ENCODE results near the gene CSTB.

Gene CSTB

GRCh38 chr21:43762303-43763128 is 13.6 kb downstream of the CSTB start:
- TF ChIP-seq, protein P1, sequence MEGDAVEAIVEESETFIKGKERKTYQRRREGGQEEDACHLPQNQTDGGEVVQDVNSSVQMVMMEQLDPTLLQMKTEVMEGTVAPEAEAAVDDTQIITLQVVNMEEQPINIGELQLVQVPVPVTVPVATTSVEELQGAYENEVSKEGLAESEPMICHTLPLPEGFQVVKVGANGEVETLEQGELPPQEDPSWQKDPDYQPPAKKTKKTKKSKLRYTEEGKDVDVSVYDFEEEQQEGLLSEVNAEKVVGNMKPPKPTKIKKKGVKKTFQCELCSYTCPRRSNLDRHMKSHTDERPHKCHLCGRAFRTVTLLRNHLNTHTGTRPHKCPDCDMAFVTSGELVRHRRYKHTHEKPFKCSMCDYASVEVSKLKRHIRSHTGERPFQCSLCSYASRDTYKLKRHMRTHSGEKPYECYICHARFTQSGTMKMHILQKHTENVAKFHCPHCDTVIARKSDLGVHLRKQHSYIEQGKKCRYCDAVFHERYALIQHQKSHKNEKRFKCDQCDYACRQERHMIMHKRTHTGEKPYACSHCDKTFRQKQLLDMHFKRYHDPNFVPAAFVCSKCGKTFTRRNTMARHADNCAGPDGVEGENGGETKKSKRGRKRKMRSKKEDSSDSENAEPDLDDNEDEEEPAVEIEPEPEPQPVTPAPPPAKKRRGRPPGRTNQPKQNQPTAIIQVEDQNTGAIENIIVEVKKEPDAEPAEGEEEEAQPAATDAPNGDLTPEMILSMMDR (conservative IDR thresholded peaks at IDR 0.05; ENCODE audit: low read length): no peak
- TF ChIP-seq EZH2phosphoT487 (IDR thresholded peaks at IDR 0.05; ENCODE audit: borderline replicate concordance): no peak
- Histone ChIP-seq H3K4me1 (ENCODE audit: insufficient read depth, low read length, poor library complexity, severe bottlenecking) (no peaks in the 10 kb centered on the region), H3K9me3 (ENCODE audit: insufficient read depth, low read depth, low read length) (no peaks in the 10 kb centered on the region), H3K4me2 (ENCODE audit: low read depth, low read length, poor library complexity, severe bottlenecking) (no peak overlapping the region), H3K27me3 (ENCODE audit: insufficient read depth, low read length, poor library complexity, severe bottlenecking) (no peaks in the 10 kb centered on the region), H3K9me2 (replicated peaks; ENCODE audit: low read depth, low read length) (no peaks in the 10 kb centered on the region), H3K4me3 (ENCODE audit: low read length, poor library complexity, severe bottlenecking) (no peak overlapping the region), H3F3A (ENCODE audit: low read depth) (no peaks in the 10 kb centered on the region), H4K20me1 (ENCODE audit: insufficient read depth, low read length, poor library complexity, severe bottlenecking) (no peaks in the 10 kb centered on the region), H3K36me3 (ENCODE audit: insufficient read depth, low read length) (peaks cover 4% of the 10 kb centered on the region; the same call in 1 of the 2 replicates), H3K9ac (ENCODE audit: low read depth, low read length, poor library complexity, severe bottlenecking) (no peak overlapping the region), H2AFZ (ENCODE audit: low read length) (no peak overlapping the region), H3K79me2 (ENCODE audit: insufficient read depth, low read length) (no peaks in the 10 kb centered on the region)

- Histone ChIP-seq H3K79me2 (ENCODE audit: insufficient read depth, low read length) (no peaks in the 10 kb centered on the region), H3F3A (ENCODE audit: low read depth) (no peaks in the 10 kb centered on the region), H3K4me3 (ENCODE audit: low read length, poor library complexity, severe bottlenecking) (no peak overlapping the region), H3K9me3 (ENCODE audit: insufficient read depth, low read depth, low read length) (no peaks in the 10 kb centered on the region), H3K36me3 (ENCODE audit: insufficient read depth, low read length) (peaks cover 4% of the 10 kb centered on the region; the same call in 1 of the 2 replicates), H3K9ac (ENCODE audit: low read depth, low read length, poor library complexity, severe bottlenecking) (no peak overlapping the region), H4K20me1 (ENCODE audit: insufficient read depth, low read length, poor library complexity, severe bottlenecking) (no peaks in the 10 kb centered on the region), H3K27me3 (ENCODE audit: insufficient read depth, low read length, poor library complexity, severe bottlenecking) (no peaks in the 10 kb centered on the region), H2AFZ (ENCODE audit: low read length) (no peak overlapping the region), H3K9me2 (replicated peaks; ENCODE audit: low read depth, low read length) (no peaks in the 10 kb centered on the region), H3K4me2 (ENCODE audit: low read depth, low read length, poor library complexity, severe bottlenecking) (no peak overlapping the region), H3K4me1 (ENCODE audit: insufficient read depth, low read length, poor library complexity, severe bottlenecking) (no peaks in the 10 kb centered on the region)
- no peak for TF ChIP-seq EZH2phosphoT487 (IDR thresholded peaks at IDR 0.05; ENCODE audit: borderline replicate concordance)
- TF ChIP-seq, protein P1 (conservative IDR thresholded peaks at IDR 0.05; ENCODE audit: low read length): no peak
Observed at GRCh38 chr21:43761886-43762285, 14.2 kb downstream of the CSTB start.

DNA sequence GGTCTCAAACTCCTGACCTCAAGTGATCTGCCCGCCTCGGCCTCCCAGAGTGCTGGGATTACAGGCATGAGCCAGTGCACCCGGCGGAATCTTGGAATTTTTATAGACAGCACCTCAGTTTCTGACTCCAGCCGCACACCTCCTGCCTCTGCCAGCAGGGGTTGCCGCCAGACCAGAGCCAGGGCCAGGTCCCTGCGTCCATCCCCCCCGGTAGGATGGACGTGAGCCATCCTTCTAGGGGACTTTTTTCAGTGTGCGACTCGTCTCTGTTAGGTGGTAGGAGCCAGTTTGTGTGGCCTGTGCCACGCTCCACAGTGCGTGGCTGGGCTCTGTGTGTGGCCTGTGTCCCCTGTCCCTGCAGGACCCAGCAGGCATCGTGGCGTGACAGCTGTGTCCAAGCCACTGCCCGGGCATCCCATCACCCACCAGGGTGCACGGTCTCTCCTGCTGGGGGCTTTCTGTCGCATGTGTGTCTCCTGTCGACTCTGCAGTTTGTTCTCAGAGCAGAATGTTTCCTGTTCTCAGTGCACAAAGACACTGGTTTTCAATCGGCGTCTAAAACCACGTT is 15.6 kb downstream of the CSTB start:
- H4K20me1 ChIP-seq (ENCODE audit: insufficient read depth, low read length, poor library complexity, severe bottlenecking): no peaks in the 10 kb centered on the region
- TF ChIP-seq EZH2phosphoT487 (IDR thresholded peaks at IDR 0.05; ENCODE audit: borderline replicate concordance): no peak
- TF ChIP-seq, protein P1 (conservative IDR thresholded peaks at IDR 0.05; ENCODE audit: low read length): no peak

More for the DNA sequence above, 15.6 kb downstream of the CSTB start:
- H3K4me1 ChIP-seq (ENCODE audit: insufficient read depth, low read length, poor library complexity, severe bottlenecking): no peaks in the 10 kb centered on the region
- no peak overlapping the region for H3K9ac ChIP-seq (ENCODE audit: low read depth, low read length, poor library complexity, severe bottlenecking)
- H3K9me3 ChIP-seq (ENCODE audit: insufficient read depth, low read depth, low read length): no peaks in the 10 kb centered on the region
- no peaks in the 10 kb centered on the region for H3K79me2 ChIP-seq (ENCODE audit: insufficient read depth, low read length)
- H2AFZ ChIP-seq (ENCODE audit: low read length): no peak overlapping the region
- H3K27me3 ChIP-seq (ENCODE audit: insufficient read depth, low read length, poor library complexity, severe bottlenecking): no peaks in the 10 kb centered on the region
- H3K36me3 ChIP-seq (ENCODE audit: insufficient read depth, low read length): peaks cover 16% of the 10 kb centered on the region; the same call in 1 of the 2 replicates
- H3K9me2 ChIP-seq (replicated peaks; ENCODE audit: low read depth, low read length): no peaks in the 10 kb centered on the region
- H3K4me3 ChIP-seq (ENCODE audit: low read length, poor library complexity, severe bottlenecking): no peak overlapping the region
- no peak overlapping the region for H3K4me2 ChIP-seq (ENCODE audit: low read depth, low read length, poor library complexity, severe bottlenecking)
- no peaks in the 10 kb centered on the region for H3F3A ChIP-seq (ENCODE audit: low read depth)

Data from Loucy (cell line).